Fibroblast of the conjunctiva (primary cell): ENCODE results near the gene URB2.

Experiments
- DNase-seq: peaks from one replicate; pipeline ENCODE4 v3.0.0-alpha.2; 2010; ENCODE audit warnings: low read depth

URB2 gene

GRCh38 chr1:229645324-229645993 lies 19.4 kb downstream of the URB2 start:
- DNase-seq: no peak

- DNase-seq: no peak
Measured at GRCh38 chr1:229648406-229648805, 22.4 kb downstream of the URB2 start.

- no peak for DNase-seq
Measured at GRCh38 chr1:229650045-229650444, 24.0 kb downstream of the URB2 start.

- DNase-seq: no peak
Measured at GRCh38 chr1:229651546-229651945, 25.5 kb downstream of the URB2 start.

- DNase-seq: no peak
Measured at GRCh38 chr1:229653420-229653819, 27.4 kb downstream of the URB2 start.

- no peak for DNase-seq
Measured at GRCh38 chr1:229655781-229656180, 29.7 kb downstream of the URB2 start.

- DNase-seq: no peak
Measured at GRCh38 chr1:229657993-229658755, 32.1 kb downstream of the URB2 start.

GRCh38 chr1:229661022-229661877 lies 35.2 kb downstream of the URB2 start:
- peak; percentile 51 for DNase-seq

- DNase-seq: no peak
Measured at GRCh38 chr1:229661897-229662296, 35.9 kb downstream of the URB2 start.

- no peak for DNase-seq
Measured at GRCh38 chr1:229664133-229664689, 38.2 kb downstream of the URB2 start.

- DNase-seq: no peak
Measured at GRCh38 chr1:229665912-229666558, 40.0 kb downstream of the URB2 start.

GRCh38 chr1:229666585-229666984 lies 40.5 kb downstream of the URB2 start:
- no peak for DNase-seq

GRCh38 chr1:229669333-229669732 lies 43.3 kb downstream of the URB2 start:
- peak; percentile 35 for DNase-seq

GRCh38 chr1:229671310-229671709 lies 45.3 kb downstream of the URB2 start:
- DNase-seq: no peak

GRCh38 chr1:229672246-229672645 lies 46.2 kb downstream of the URB2 start:
- DNase-seq: no peak

- DNase-seq: no peak
Measured at GRCh38 chr1:229674042-229674441, 48.0 kb downstream of the URB2 start.

- DNase-seq: no peak
Measured at GRCh38 chr1:229675396-229675795, 49.3 kb downstream of the URB2 start.

GRCh38 chr1:229685149-229685548 lies 59.1 kb downstream of the URB2 start:
- no peak for DNase-seq

- DNase-seq: no peak
Measured at GRCh38 chr1:229689273-229689672, 63.2 kb downstream of the URB2 start.

- no peak for DNase-seq
Measured at GRCh38 chr1:229689904-229690303, 63.9 kb downstream of the URB2 start.

- DNase-seq: no peak
Measured at GRCh38 chr1:229690662-229691061, 64.6 kb downstream of the URB2 start.

GRCh38 chr1:229691362-229691761 lies 65.3 kb downstream of the URB2 start:
- no peak for DNase-seq
